ENCODE data around the gene ARSA. TPM values are rescaled to one million over a fixed set of nuclear protein-coding genes. Genes with fewer than 3 reads are reported as not detected.
"Not testable (repeated sequence)": the region's sequence is repeated elsewhere in the genome, so short reads cannot be mapped to it uniquely, and the experiment has no call there.

Gene ARSA
- total RNA-seq, 1 donor from 2014 or later, result 44.2 TPM

DNA sequence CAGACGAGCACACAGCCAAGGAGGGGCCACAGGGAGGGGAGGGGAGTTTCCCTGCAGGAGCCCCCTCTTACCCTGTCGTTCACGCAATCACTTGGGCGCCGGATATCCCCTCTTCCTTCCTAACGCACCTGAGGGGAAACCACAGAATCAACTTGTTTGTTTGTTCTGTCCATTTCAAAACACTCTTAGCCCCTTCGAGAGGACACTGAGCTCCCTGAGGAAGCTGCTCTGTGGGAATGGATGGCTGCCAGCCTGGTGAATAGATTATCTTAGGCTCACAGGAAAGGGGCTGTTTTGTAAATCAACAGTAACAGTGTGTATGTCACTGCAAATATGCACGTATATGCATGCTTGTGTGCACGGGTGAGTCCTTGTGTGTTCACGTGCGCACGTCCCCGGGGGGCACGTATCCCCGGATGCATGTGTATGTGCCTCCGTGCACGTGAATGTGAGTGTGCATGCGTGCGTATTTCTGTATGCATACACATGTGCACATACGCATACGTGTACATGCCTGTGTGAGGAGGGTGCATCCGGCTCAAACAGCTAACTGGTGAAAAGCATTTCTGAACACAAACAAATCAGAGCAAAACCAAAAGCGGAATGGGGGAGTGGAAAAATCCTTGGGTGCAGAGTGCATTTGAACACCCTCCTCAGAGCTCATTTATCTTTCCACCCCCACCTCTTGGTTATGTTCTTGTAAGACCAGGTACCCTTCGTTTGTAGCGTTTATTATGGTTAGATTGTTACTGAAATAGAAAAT lies 7.2 kb downstream of the ARSA start:
- DNase-seq (ENCODE audit: extremely low spot score in 2 of 2), result peak in 1 of 2 donors; percentile 82
- H3K27ac ChIP-seq, result no peak overlapping the region
- H3K4me3 ChIP-seq, result peak overlapping the region; percentile 28 to 31
- intact Hi-C loops (cut with DNase I), result no loop called here
- no peaks in the 10 kb centered on the region for H3K36me3 ChIP-seq
- peaks cover 29% of the 10 kb centered on the region for H3K4me1 ChIP-seq
- H3K9me3 ChIP-seq, result no peaks in the 10 kb centered on the region
- TF ChIP-seq POLR2AphosphoS5 (IDR thresholded peaks at IDR 0.05; ENCODE audit: insufficient read depth in 1 of 2, low read depth in 1 of 2), result no peak
- TF ChIP-seq POLR2A (IDR thresholded peaks at IDR 0.05), result no peak
- TF ChIP-seq, protein P1, sequence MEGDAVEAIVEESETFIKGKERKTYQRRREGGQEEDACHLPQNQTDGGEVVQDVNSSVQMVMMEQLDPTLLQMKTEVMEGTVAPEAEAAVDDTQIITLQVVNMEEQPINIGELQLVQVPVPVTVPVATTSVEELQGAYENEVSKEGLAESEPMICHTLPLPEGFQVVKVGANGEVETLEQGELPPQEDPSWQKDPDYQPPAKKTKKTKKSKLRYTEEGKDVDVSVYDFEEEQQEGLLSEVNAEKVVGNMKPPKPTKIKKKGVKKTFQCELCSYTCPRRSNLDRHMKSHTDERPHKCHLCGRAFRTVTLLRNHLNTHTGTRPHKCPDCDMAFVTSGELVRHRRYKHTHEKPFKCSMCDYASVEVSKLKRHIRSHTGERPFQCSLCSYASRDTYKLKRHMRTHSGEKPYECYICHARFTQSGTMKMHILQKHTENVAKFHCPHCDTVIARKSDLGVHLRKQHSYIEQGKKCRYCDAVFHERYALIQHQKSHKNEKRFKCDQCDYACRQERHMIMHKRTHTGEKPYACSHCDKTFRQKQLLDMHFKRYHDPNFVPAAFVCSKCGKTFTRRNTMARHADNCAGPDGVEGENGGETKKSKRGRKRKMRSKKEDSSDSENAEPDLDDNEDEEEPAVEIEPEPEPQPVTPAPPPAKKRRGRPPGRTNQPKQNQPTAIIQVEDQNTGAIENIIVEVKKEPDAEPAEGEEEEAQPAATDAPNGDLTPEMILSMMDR (IDR thresholded peaks at IDR 0.05), result peak in 2 of 3 experiments; percentile 7 to 80
- H3K27me3 ChIP-seq, result no peaks in the 10 kb centered on the region

DNA sequence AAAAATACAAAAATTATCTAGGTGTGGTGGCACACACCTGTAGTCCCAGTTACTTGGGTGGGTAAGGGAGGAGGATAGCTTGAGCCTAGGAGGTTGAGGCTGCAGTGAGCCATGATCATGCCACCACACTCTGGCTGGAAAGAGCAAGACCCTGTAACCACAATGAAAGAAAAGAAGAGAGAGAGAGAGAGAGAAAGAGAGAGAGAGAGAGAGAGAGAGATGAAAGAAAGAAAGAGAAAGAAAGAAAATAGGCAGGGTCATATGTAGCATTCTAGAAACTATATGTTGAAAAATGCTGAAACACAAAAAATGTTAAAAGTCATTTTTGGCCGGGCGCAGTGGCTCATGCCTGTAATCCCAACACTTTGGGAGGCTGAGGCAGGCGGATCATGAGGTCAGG lies 13.7 kb downstream of the ARSA start:
- H3K36me3 ChIP-seq; H3K4me1 ChIP-seq; H3K27me3 ChIP-seq; H3K4me3 ChIP-seq; H3K9me3 ChIP-seq; DNase-seq (ENCODE audit: extremely low spot score in 2 of 2); intact Hi-C loops (cut with DNase I); H3K27ac ChIP-seq: not testable (repeated sequence)

DNA sequence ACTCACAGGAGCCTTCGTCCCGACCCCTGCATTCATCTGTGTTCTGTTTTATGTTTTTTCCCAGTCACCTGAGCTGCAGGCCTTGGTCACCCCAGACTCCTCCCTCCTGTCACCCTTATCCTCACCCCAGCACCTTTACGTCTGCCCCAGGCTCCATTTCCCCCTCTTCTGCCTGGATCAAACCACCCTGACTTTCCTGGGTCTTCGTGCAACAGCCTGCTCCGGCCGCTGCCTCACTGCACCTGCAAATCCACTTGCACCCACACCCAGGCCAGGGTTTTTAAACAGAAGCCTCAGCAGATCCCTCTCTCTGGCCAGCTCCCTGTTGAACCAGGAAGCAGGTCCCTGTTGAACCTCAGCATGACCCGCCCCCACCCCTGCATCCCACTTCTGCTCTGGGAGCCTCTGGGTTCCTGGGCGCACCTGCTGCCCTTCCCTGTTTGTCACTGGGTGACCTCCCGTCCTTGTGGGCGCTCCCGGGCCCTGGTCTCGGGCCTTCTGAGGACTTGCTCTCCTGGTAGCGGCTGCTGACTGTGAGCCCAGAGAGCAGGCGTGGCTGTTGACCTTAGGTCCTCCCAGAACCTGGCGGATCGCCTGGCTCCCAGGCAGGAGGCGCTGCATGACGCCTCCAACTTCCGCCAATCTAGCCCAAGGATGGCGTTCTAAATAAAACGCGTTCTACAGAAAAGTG lies 14.5 kb downstream of the ARSA start:
- TF ChIP-seq POLR2AphosphoS5 (IDR thresholded peaks at IDR 0.05; ENCODE audit: insufficient read depth in 1 of 2, low read depth in 1 of 2) (no peak), POLR2A (IDR thresholded peaks at IDR 0.05) (no peak)
- TF ChIP-seq, protein P1 (IDR thresholded peaks at IDR 0.05), result no peak
- no peaks in the 10 kb centered on the region for H3K4me1 ChIP-seq
- no peak for DNase-seq (ENCODE audit: extremely low spot score in 2 of 2)
- no peaks in the 10 kb centered on the region for H3K9me3 ChIP-seq
- H3K27me3 ChIP-seq, result no peaks in the 10 kb centered on the region
- H3K36me3 ChIP-seq, result no peaks in the 10 kb centered on the region
- no peak overlapping the region for H3K27ac ChIP-seq
- intact Hi-C loops (cut with DNase I), result no loop called here
- no peak overlapping the region for H3K4me3 ChIP-seq

DNA sequence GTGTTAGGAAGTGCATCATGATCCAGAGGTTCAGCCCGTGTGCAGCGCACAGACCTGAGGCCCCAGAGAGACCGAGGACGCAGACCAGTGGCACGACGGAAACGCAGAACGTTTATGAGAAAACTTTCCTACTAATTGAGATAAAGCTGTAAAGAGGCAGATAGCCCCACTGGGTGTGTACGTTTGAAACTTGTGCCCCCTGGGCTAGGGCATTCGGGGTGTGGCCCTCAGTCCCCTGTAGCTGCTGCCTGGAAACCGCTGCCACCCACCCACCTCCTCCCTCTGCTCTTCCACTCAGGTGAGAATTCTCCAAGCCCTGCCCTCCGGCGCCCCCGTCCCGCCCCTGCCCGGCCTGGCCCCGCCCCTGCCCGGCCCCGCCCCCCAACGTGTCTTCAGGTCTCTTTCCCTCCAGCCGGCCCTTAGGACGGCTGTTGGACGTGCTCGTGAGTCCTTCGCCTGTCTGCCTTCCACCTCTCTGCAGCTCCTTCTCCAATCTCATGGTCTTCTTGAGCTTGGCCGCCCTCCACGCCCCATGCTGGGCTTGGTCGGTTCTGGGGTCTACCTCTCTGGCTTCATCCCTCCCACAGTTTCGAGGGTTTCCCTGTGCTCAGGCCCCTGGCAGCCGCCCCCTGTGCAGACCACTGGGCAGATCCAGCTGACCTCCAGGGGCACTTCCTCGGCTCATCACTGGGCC lies 15.3 kb downstream of the ARSA start:
- H3K9me3 ChIP-seq, result no peaks in the 10 kb centered on the region
- intact Hi-C loops (cut with DNase I), result no loop called here
- H3K4me1 ChIP-seq, result no peaks in the 10 kb centered on the region
- no peaks in the 10 kb centered on the region for H3K36me3 ChIP-seq
- no peaks in the 10 kb centered on the region for H3K27me3 ChIP-seq
- DNase-seq (ENCODE audit: extremely low spot score in 2 of 2), result no peak
- H3K4me3 ChIP-seq, result no peak overlapping the region
- no peak overlapping the region for H3K27ac ChIP-seq
- TF ChIP-seq, protein P1 (IDR thresholded peaks at IDR 0.05), result no peak
- no peak for TF ChIP-seq POLR2A (IDR thresholded peaks at IDR 0.05)
- no peak for TF ChIP-seq POLR2AphosphoS5 (IDR thresholded peaks at IDR 0.05; ENCODE audit: insufficient read depth in 1 of 2, low read depth in 1 of 2)

DNA sequence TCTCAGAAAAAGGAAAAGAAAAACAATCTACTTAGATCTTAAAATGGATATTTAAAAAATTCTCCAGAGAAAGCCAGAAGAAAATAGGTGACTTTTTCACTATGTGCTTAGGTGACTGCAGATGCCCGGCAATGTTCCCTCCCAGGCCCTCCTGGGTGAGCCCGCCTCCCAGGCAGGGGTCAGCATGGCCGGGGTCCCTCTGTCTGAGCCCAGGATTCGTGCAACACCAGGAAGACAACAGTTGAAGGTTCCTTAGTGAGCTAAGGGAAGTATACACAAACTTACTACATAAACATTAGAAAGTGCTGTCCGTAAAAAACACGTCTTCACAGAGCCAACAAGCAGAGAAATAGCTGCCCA lies 15.8 kb downstream of the ARSA start:
- Histone ChIP-seq H3K27me3 (no peaks in the 10 kb centered on the region), H3K27ac (no peak overlapping the region), H3K4me3 (no peak overlapping the region), H3K9me3 (no peaks in the 10 kb centered on the region), H3K4me1 (no peaks in the 10 kb centered on the region), H3K36me3 (no peaks in the 10 kb centered on the region)
- TF ChIP-seq POLR2A (IDR thresholded peaks at IDR 0.05) (no peak), POLR2AphosphoS5 (IDR thresholded peaks at IDR 0.05; ENCODE audit: insufficient read depth in 1 of 2, low read depth in 1 of 2) (no peak)
- TF ChIP-seq, protein P1 (IDR thresholded peaks at IDR 0.05), result no peak
- DNase-seq (ENCODE audit: extremely low spot score in 2 of 2), result no peak
- intact Hi-C loops (cut with DNase I), result no loop called here
